GM23338 (cell line): ENCODE data around the gene CADPS. TPM values are rescaled to one million over a fixed set of nuclear protein-coding genes. Genes with fewer than 3 reads are reported as not detected.

Experiments
- ATAC-seq: fragments of 200-7000 bp; cut with Tn5 transposase; 3 replicates; pipeline ENCODE4 v1.9.1; 2020
- DNase-seq: peaks from one replicate; pipeline ENCODE4 v3.0.0-alpha.2; 2015; ENCODE audit warnings: low spot score
- H2AFZ ChIP-seq: fragments of 200-600 bp; sonication (generic); 2 replicates; pipeline ENCODE4 v1.8.0; 2016; ENCODE audit warnings: antibody characterized with exemption, mild to moderate bottlenecking, moderate library complexity
- H3F3A ChIP-seq: fragments of 200-600 bp; sonication (generic); replicated peaks from 2 replicates; pipeline ENCODE4 v1.8.0; 2017; ENCODE audit warnings: antibody characterized with exemption, mixed run types, low read depth
- H3K27ac ChIP-seq: fragments of 200-600 bp; sonication (generic); 2 replicates; pipeline ENCODE4 v1.6.1; 2016; ENCODE audit warnings: low read depth
- H3K27me3 ChIP-seq: fragments of 200-600 bp; sonication (generic); 2 replicates; pipeline ENCODE4 v1.8.0; 2016; ENCODE audit warnings: mild to moderate bottlenecking, mixed run types, moderate library complexity; ENCODE audit not compliant: insufficient read depth
- H3K36me3 ChIP-seq: fragments of 200-600 bp; sonication (generic); 2 replicates; pipeline ENCODE4 v1.8.0; 2016; ENCODE audit warnings: mild to moderate bottlenecking; ENCODE audit not compliant: insufficient read depth
- H3K4me1 ChIP-seq: fragments of 200-600 bp; sonication (generic); 2 replicates; pipeline ENCODE4 v1.8.0; 2016; ENCODE audit warnings: mild to moderate bottlenecking, moderate library complexity; ENCODE audit not compliant: insufficient read depth
- H3K4me2 ChIP-seq: fragments of 200-600 bp; sonication (generic); 2 replicates; pipeline ENCODE4 v1.7.1; 2017; ENCODE audit warnings: mixed run types
- H3K4me3 ChIP-seq: fragments of 200-600 bp; sonication (generic); 2 replicates; pipeline ENCODE4 v1.6.1; 2016; ENCODE audit warnings: mixed run types
- H3K79me2 ChIP-seq: fragments of 200-600 bp; sonication (generic); replicated peaks from 2 replicates; pipeline ENCODE4 v1.8.0; 2017; ENCODE audit warnings: mild to moderate bottlenecking; ENCODE audit not compliant: insufficient read depth
- H3K9me2 ChIP-seq: fragments of 200-600 bp; sonication (generic); 2 replicates; pipeline ENCODE4 v1.8.0; 2017; ENCODE audit not compliant: insufficient read depth
- H4K20me1 ChIP-seq: fragments of 200-600 bp; sonication (generic); replicated peaks from 2 replicates; pipeline ENCODE4 v1.8.0; 2017; ENCODE audit warnings: mild to moderate bottlenecking; ENCODE audit not compliant: insufficient read depth
- H3K27ac Mint-ChIP-seq: 2 replicates; pipeline ENCODE4 v1.8.0; 2020; ENCODE audit warnings: inconsistent platforms, mild to moderate bottlenecking, moderate library complexity, mixed read lengths
- H3K27me3 Mint-ChIP-seq: 3 replicates; pipeline ENCODE4 v1.8.0; 2022; ENCODE audit warnings: low read depth, mild to moderate bottlenecking, moderate library complexity, mixed read lengths, inconsistent platforms; ENCODE audit not compliant: insufficient read depth, poor library complexity
- H3K36me3 Mint-ChIP-seq: 3 replicates; pipeline ENCODE4 v1.8.0; 2021; ENCODE audit warnings: low read depth, mild to moderate bottlenecking, inconsistent platforms, moderate library complexity, mixed read lengths
- H3K4me1 Mint-ChIP-seq: 3 replicates; pipeline ENCODE4 v1.8.0; 2020; ENCODE audit warnings: mild to moderate bottlenecking, inconsistent platforms, mixed read lengths
- H3K4me3 Mint-ChIP-seq: 3 replicates; pipeline ENCODE4 v1.8.0; 2021; ENCODE audit warnings: moderate library complexity, mild to moderate bottlenecking, inconsistent platforms, mixed read lengths
- H3K9me3 Mint-ChIP-seq: 3 replicates; pipeline ENCODE4 v1.8.0; 2020; ENCODE audit warnings: moderate library complexity, mild to moderate bottlenecking, inconsistent platforms, mixed read lengths
- CREB1 ChIP-seq: fragments of 250-450 bp; sonication (Bioruptor Pico); IDR thresholded peaks from 2 replicates; pipeline ENCODE4 v1.5.0; 2020; ENCODE audit warnings: low read depth, mild to moderate bottlenecking, moderate library complexity
- EZH2 ChIP-seq: fragments of 200-600 bp; sonication (generic); IDR thresholded peaks from one replicate; pipeline ENCODE4 v1.8.0; 2017; ENCODE audit warnings: antibody characterized with exemption, mild to moderate bottlenecking, low read depth; ENCODE audit not compliant: unreplicated experiment
- EZH2phosphoT487 ChIP-seq: fragments of 200-600 bp; sonication (generic); IDR thresholded peaks from one replicate; pipeline ENCODE4 v1.8.1; 2018; ENCODE audit warnings: antibody characterized with exemption; ENCODE audit not compliant: unreplicated experiment
- JUNB ChIP-seq: IDR thresholded peaks from one replicate; pipeline ENCODE4 v1.6.1; 2016; ENCODE audit warnings: antibody characterized with exemption; ENCODE audit not compliant: unreplicated experiment
- NANOG ChIP-seq: IDR thresholded peaks from 2 replicates; pipeline ENCODE4 v1.6.1; 2016; ENCODE audit warnings: antibody characterized with exemption, borderline replicate concordance
- STAT1 ChIP-seq: IDR thresholded peaks from one replicate; pipeline ENCODE4 v1.6.1; 2016; ENCODE audit warnings: antibody characterized with exemption; ENCODE audit not compliant: unreplicated experiment
- ZNF114 ChIP-seq: fragments of 250-450 bp; sonication (Bioruptor Pico); IDR thresholded peaks from 2 replicates; pipeline ENCODE4 v1.5.0; 2020; ENCODE audit warnings: mild to moderate bottlenecking, moderate library complexity
- ZNF331 ChIP-seq: fragments of 250-450 bp; sonication (Bioruptor Pico); IDR thresholded peaks from 2 replicates; pipeline ENCODE4 v1.5.0; 2020; ENCODE audit warnings: low read depth, mild to moderate bottlenecking, moderate library complexity
- polyA plus RNA-seq: library from polyadenylated mRNA; unstranded; fragments of >200 nt; fragmentation: Nextera tagmentation; extraction: Ambion mirVana; gene quantifications from 2 replicates; pipeline ENCODE4 v1.2.1, GENCODE V29; 2016
- total RNA-seq: library from RNA; depleted of rRNA; stranded (reverse); fragments of >200 nt; shearing (Covaris generic); gene quantifications from 2 replicates; pipeline ENCODE4 v1.2.3, GENCODE V29; 2014
- TF ChIP-seq, protein P1 (sequence below): IDR thresholded peaks from 2 replicates; pipeline ENCODE4 v1.6.1; 2016; ENCODE audit warnings: antibody characterized with exemption
- TF ChIP-seq, protein P2 (sequence below), 2 experiments: fragments of 200-600 bp in 1 of 2; sonication (generic) in 1 of 2; conservative IDR thresholded peaks; 2 replicates each; pipeline versions ENCODE4 v1.5.1 to v1.6.1; 2016 to 2017; ENCODE audit warnings: antibody characterized with exemption in 2 of 2, low read depth in 2 of 2, mild to moderate bottlenecking in 2 of 2, moderate library complexity in 1 of 2
- TF ChIP-seq, protein P3 (sequence below): IDR thresholded peaks from one replicate; pipeline ENCODE4 v1.6.1; 2018; ENCODE audit warnings: antibody characterized with exemption; ENCODE audit not compliant: unreplicated experiment

Gene CADPS
- total and polyA plus RNA-seq, 2 experiments from 2014 or later, result 14.7 to 22.0 TPM

DNA sequence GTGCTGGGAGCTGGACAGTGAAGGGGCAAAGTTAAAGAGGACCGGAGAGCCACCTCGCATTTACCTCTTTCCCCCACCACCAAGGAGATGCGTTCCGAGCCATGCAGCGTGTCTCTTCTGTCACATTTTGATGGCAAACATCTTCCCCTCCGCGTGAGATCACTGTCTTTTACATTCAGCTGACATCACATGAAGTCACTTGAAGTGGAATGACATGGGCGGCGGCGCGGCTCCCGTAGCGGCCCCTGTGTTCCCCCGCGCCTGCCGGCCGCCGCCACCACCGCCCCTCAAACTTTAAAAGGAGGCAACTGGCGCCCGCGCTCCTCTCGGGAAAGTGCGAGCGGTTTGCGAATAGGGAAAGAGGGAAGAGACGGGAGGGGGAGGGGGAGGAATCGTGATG lies 502.0 kb downstream of the CADPS start, which contains the start of gene FEZF2 (continued):
- no peak for TF ChIP-seq ZNF114
- TF ChIP-seq JUNB, result no peak
- TF ChIP-seq ZNF331, result no peak
- peak; percentile 77 for TF ChIP-seq EZH2
- no peak for TF ChIP-seq STAT1
- no peak for TF ChIP-seq NANOG
- TF ChIP-seq, protein P1, sequence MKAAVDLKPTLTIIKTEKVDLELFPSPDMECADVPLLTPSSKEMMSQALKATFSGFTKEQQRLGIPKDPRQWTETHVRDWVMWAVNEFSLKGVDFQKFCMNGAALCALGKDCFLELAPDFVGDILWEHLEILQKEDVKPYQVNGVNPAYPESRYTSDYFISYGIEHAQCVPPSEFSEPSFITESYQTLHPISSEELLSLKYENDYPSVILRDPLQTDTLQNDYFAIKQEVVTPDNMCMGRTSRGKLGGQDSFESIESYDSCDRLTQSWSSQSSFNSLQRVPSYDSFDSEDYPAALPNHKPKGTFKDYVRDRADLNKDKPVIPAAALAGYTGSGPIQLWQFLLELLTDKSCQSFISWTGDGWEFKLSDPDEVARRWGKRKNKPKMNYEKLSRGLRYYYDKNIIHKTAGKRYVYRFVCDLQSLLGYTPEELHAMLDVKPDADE, result no peak
- TF ChIP-seq, protein P2, sequence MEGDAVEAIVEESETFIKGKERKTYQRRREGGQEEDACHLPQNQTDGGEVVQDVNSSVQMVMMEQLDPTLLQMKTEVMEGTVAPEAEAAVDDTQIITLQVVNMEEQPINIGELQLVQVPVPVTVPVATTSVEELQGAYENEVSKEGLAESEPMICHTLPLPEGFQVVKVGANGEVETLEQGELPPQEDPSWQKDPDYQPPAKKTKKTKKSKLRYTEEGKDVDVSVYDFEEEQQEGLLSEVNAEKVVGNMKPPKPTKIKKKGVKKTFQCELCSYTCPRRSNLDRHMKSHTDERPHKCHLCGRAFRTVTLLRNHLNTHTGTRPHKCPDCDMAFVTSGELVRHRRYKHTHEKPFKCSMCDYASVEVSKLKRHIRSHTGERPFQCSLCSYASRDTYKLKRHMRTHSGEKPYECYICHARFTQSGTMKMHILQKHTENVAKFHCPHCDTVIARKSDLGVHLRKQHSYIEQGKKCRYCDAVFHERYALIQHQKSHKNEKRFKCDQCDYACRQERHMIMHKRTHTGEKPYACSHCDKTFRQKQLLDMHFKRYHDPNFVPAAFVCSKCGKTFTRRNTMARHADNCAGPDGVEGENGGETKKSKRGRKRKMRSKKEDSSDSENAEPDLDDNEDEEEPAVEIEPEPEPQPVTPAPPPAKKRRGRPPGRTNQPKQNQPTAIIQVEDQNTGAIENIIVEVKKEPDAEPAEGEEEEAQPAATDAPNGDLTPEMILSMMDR (conservative IDR thresholded peaks at IDR 0.05; ENCODE audit: low read depth in 2 of 2), result no peak
- TF ChIP-seq, protein P3, sequence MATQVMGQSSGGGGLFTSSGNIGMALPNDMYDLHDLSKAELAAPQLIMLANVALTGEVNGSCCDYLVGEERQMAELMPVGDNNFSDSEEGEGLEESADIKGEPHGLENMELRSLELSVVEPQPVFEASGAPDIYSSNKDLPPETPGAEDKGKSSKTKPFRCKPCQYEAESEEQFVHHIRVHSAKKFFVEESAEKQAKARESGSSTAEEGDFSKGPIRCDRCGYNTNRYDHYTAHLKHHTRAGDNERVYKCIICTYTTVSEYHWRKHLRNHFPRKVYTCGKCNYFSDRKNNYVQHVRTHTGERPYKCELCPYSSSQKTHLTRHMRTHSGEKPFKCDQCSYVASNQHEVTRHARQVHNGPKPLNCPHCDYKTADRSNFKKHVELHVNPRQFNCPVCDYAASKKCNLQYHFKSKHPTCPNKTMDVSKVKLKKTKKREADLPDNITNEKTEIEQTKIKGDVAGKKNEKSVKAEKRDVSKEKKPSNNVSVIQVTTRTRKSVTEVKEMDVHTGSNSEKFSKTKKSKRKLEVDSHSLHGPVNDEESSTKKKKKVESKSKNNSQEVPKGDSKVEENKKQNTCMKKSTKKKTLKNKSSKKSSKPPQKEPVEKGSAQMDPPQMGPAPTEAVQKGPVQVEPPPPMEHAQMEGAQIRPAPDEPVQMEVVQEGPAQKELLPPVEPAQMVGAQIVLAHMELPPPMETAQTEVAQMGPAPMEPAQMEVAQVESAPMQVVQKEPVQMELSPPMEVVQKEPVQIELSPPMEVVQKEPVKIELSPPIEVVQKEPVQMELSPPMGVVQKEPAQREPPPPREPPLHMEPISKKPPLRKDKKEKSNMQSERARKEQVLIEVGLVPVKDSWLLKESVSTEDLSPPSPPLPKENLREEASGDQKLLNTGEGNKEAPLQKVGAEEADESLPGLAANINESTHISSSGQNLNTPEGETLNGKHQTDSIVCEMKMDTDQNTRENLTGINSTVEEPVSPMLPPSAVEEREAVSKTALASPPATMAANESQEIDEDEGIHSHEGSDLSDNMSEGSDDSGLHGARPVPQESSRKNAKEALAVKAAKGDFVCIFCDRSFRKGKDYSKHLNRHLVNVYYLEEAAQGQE, result no peak
- TF ChIP-seq EZH2phosphoT487, result peak; percentile 75

DNA sequence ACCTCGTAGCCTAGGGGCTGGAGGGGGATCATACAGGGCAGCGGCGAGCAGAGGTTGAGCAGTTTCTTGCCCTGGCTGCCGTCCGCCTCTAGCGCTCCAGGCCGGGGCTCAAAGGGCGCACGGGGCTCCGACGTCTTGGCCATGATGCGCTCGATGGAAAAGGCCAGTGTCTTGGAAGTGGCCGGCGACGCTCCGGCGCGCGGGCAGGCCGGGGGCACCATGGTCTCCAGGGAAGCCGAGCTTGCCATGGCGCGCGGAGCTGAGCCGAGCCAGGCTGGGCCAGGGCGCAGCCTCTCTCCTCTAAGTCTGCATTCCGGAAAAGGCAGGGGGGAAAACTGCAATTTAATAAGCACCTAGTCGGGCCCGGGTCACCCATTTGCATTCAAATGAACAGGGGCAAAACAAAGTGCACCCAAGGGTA lies 502.6 kb downstream of the CADPS start:
- H2AFZ ChIP-seq, result peak overlapping the region; percentile 56
- no peak overlapping the region for H3K27ac ChIP-seq
- Mint-ChIP-seq H3K4me3 (peak overlapping the region; percentile 56), H3K27ac (no peak overlapping the region), H3K9me3 (no peaks in the 10 kb centered on the region; the same call in 2 of the 3 replicates), H3K36me3 (no peaks in the 10 kb centered on the region), H3K4me1 (peaks cover 75% of the 10 kb centered on the region), H3K27me3 (peaks cover 99% of the 10 kb centered on the region)
- peak overlapping the region; percentile 80 for H3K4me2 ChIP-seq
- H3K9me2 ChIP-seq, result no peaks in the 10 kb centered on the region
- ATAC-seq (peak; percentile 3), DNase-seq (no peak)
- H3K4me3 ChIP-seq, result peak overlapping the region; percentile 63
- peaks cover 53% of the 10 kb centered on the region for H3F3A ChIP-seq
- no peaks in the 10 kb centered on the region for H3K36me3 ChIP-seq
- peaks cover 14% of the 10 kb centered on the region; the same call in 1 of the 2 replicates for H4K20me1 ChIP-seq
- TF ChIP-seq, protein P3, result no peak
- TF ChIP-seq EZH2, result peak; percentile 91
- no peak for TF ChIP-seq JUNB
- TF ChIP-seq CREB1, result no peak
- TF ChIP-seq EZH2phosphoT487, result peak; percentile 91
- H3K4me1 ChIP-seq, result peaks cover 80% of the 10 kb centered on the region
- no peaks in the 10 kb centered on the region for H3K79me2 ChIP-seq
- H3K27me3 ChIP-seq, result peaks cover 100% of the 10 kb centered on the region
